NCI-H2107 treated with DMSO at 0.1 percent for 48 hours (cell line): ENCODE data around the gene CTSE.

ENCODE experiments used
- DNase-seq: peaks from one replicate; lab custom pipeline; 2025; ENCODE audit not compliant: unreplicated experiment; lab: John Stamatoyannopoulos, UW

The CTSE gene

DNA sequence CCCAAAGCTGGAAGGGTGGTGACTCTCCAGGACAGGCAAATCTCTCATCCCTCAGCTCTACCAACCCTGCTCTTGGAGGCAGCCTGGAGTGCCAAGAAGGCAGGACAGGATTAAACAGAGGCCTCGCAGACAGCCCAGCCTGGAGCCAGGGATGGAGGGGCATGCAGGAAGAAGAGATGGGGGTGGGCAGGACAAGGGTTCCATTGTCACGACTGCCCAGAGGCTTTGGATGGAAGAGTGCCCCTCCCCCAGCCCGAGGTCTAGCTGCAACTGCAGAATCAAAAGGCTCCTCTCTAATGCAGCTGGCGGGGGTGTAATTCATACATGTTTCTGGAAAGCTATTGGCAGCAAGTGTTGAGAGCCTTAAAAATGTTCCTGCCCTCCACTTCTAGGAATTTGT is 29.3 kb downstream of the CTSE start:
- DNase-seq, result no peak

GRCh38 chr1:205993068-205993467 is 30.6 kb downstream of the CTSE start:
- DNase-seq, result no peak

- no peak for DNase-seq
These were observed 31.3 kb downstream of the CTSE start for GRCh38 chr1:205992218-205992882.

DNA sequence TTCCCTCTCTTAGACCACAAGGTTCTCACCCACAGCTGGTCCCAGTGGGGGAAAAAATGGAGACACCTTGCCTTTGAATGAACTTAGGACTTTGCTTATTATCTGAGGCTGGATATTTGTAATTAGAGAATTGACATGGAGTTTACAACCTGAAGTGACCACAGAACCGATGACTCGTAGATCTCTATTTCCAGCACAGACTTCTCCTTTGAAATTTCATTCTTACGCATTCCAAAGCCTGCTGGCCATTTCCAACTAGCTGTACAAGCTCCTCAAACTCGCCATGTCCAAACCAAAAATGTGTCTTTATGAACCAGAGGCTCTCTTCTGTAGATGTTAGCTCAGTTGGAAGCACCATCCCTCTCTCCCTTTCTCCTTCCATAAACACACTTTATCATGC is 32.5 kb downstream of the CTSE start:
- DNase-seq, result no peak

DNA sequence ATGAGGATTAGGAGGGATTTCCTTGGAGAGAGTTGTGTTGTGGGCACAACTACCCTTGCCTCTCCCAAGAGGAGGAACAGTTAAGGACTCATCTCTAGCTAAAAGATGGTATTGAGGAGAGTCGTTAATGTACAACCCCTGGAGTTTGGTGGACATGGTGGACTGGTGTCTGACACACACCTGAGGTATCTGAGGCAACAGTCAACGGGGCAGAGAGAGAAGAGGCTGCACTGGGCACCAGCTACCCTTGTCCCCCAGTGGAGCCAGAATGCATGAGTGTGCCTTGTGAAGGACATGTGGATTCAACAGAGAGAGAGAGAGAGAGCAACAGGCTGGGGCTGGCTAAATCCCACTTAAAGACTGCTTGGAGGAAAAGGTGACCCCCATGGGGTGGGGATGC is 33.5 kb downstream of the CTSE start:
- no peak for DNase-seq

DNA sequence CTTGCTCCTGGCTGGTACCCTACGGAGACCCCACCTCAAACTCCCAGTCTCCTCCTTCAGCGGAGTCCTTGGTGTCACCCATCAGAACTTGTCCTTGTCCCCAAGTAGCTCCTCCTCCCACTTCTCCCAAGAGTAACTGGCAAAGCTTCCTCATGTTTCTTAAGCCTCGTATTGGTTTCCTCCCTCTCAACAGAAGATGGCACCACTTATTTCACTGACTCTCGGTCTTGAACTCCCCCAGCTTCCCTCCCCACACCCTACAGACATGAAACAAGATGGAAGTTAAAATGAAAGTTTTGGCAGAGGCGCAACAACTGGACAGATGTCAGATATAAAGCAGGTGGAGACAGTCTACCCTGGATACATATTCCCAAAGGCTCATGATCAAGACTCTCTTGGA is 33.9 kb downstream of the CTSE start:
- no peak for DNase-seq

DNA sequence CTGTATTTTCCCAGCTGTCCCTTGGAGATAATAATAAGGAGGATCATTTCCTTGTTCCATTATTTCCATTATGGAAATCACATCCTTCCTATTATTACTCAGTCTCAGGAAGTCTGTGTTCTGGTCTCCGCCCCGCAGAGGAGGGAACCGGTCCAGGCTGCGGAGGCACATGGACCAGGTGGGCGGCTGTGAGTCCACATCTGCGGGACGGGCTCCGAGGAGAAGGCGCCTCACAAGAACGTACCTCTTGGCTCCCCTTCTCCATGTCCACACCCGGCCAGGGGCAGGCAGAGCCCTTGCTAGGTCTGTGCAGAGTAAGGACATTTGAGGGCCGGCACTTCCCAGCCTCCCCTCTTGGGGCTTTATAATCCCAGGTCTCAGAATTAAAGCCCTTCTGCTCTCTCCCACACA is 35.1 kb downstream of the CTSE start:
- no peak for DNase-seq

DNA sequence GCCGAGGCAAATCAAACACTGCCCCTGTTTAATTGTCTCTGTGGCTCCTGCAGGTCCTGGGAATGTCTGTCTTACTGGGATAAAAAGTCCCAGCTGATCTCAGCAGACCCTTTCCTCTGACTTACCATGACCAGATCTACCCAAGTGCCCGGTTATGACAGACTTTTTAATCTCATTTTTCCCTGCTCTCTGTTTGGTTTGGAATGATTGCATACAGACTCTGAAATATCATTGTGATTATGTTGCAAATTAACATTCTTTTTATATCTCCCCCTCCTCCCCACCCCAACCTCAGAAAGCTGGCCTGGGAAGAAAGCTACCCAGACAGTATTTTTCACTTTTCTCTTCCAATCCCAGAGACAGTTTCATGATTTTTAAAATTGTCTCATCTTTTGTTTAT is 36.8 kb downstream of the CTSE start:
- DNase-seq, result no peak

DNA sequence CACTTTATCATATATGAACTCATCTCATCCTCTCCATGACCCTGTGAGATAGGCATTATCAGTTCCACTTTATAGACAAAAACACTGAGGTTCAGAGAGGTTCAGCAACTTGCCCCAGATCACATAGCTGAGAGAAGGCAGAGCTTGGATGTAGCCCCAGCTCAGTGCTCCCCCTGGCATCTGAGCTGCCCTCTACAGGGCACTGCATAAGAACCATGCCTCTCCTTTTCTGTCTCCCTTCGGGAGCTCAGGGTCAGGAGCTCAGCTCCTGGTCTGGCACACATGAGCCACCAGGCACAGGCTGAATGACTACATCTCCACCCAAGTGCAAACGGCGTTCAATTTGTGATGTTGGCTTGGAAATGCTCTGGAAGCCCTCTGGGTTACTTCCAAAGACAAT is 37.4 kb downstream of the CTSE start:
- DNase-seq, result no peak

GRCh38 chr1:205985330-205986005 is 38.2 kb downstream of the CTSE start:
- DNase-seq, result no peak

DNA sequence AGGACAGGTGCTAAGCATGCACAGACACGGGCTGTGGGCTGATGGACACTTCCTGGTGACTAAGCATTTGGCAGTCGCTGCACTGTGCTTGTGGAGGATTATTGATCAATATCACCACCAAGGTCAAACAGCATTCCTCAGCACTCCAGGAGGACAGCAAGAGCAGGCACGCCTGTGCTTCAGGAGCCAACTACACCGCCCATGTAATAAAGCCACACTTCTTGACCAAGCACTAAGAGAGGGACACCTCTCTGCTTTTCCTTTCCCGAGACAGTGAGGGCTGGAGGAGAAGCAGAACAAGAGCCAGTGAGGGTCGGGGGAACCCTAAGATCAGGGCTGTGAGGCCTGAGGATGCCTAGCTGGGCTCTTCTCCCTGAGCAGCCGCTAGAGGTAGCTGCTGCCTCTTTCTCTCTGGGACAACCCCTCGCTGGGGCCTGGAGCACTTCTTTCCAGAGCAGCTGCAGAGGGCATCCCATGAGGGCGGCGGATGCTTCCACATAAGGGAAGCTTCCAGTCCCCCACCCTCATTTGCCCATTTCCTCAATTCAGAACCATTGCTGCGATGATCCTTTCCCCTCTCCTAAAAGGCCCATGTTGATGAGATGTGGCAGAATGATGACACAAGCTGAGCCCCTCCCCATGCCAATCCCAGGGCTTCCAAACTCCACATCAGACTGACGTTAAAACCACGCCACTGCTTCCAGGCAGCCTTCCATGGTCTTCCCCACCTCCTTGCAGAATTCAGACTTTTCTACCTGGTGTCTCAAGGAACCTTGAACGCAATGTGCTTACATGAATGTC is 39.6 kb downstream of the CTSE start:
- peak; percentile 72 for DNase-seq

DNA sequence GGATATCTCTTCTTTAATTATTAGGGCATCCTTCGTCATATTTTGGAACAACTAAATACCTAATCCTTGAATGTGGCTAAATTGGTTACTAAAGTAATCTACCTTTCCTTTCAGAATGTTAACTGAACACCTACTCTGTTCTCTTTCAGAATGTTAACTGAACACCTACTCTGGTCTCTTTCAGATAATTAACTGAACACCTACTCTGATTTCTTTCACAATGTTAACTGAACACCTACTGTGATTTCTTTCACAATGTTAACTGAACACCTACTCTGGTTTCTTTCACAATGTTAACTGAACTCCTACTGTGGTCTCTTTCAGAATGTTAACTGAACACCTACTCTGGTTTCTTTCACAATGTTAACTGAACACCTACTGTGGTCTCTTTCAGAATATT is 42.4 kb downstream of the CTSE start:
- DNase-seq, result no peak

DNA sequence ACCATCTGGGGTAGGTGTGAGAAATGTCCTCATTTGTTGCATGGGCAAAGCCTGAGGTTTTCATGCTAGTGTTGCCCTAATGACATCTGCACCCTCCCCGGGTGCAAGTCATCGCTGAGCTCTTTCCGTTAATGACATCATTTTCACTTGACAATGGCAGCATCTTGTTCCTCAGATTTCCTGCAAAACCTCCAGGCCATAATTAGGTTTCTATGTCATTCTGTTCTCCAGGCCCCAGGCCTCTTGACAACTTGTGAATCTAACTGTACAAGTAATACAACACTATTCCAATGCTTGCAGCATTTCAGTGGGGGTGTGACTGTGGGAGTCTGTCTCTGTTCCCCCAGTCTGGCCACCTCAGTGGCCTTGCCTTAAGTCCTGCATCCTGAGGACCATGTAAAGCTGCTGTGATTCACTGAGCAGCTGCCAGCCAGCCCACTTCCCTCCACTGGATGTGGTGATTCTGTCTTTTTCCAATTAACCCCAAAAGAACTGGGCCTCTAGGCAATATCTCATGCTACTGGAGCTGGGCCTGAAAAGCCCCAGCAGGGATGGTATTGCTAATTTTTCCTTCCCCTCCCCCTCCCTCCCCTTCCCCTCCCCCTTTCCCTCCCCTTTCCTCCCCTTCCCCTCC is 43.3 kb downstream of the CTSE start:
- peak; percentile 75 for DNase-seq

GRCh38 chr1:205979301-205979700 is 44.4 kb downstream of the CTSE start:
- DNase-seq, result no peak

GRCh38 chr1:205978676-205979075 is 45.0 kb downstream of the CTSE start:
- no peak for DNase-seq

GRCh38 chr1:205977402-205978014 is 46.2 kb downstream of the CTSE start:
- peak; percentile 91 for DNase-seq

- DNase-seq, result peak; percentile 92
These were observed 46.8 kb downstream of the CTSE start for GRCh38 chr1:205976708-205977401.

GRCh38 chr1:205976036-205976435 is 47.7 kb downstream of the CTSE start:
- no peak for DNase-seq

DNA sequence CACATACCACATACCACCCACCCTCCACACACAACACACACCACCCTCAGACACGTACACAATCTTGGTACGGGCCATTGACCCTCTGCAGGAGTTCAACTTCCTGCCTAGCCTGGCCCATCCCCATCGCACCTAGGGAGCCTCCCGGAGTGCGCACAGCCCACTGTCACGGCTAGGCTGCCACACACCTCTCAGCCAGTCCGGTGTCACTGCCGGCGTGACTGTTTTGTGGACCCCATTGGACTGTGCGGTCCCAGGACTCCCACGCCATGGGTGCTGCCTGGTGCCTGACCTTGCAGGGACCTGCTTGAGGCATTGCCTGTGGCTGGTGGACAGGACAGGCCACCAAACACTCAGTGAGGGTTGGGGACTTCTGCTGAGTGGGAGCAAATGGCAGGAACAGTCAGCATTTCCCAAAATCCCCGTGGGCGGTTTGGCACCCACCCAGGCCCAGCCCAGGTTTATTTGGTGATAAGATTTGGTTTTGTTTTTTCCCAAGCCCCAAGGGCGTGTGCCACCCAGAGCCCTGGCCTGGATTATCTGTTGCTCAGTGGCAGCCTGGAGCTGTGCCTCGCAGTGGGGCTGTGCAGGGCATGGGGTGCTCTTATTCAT is 48.2 kb downstream of the CTSE start:
- no peak for DNase-seq

DNA sequence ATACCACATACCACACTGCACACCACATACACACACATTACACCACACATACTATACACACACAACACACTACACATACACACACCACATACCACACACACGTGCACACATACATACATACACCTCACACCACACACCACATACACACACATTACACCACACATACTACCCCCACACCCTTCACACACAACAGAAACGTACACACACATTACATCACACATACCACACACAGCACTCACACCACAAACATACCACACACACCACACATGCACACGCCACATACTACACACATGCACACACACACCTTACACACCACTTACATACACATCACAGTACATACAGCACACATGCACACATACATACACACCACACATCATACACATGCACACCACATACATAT is 49.0 kb downstream of the CTSE start:
- DNase-seq, result no peak
